GM23338 (cell line): ENCODE data around the gene FBXL19. TPM values are rescaled to one million over a fixed set of nuclear protein-coding genes. Genes with fewer than 3 reads are reported as not detected.

Source experiments
- ATAC-seq: fragments of 200-7000 bp; cut with Tn5 transposase; 3 replicates; pipeline ENCODE4 v1.9.1; 2020
- DNase-seq: peaks from one replicate; pipeline ENCODE4 v3.0.0-alpha.2; 2015; ENCODE audit warnings: low spot score
- H2AFZ ChIP-seq: fragments of 200-600 bp; sonication (generic); 2 replicates; pipeline ENCODE4 v1.8.0; 2016; ENCODE audit warnings: antibody characterized with exemption, mild to moderate bottlenecking, moderate library complexity
- H3F3A ChIP-seq: fragments of 200-600 bp; sonication (generic); replicated peaks from 2 replicates; pipeline ENCODE4 v1.8.0; 2017; ENCODE audit warnings: antibody characterized with exemption, mixed run types, low read depth
- H3K27ac ChIP-seq: fragments of 200-600 bp; sonication (generic); 2 replicates; pipeline ENCODE4 v1.6.1; 2016; ENCODE audit warnings: low read depth
- H3K27me3 ChIP-seq: fragments of 200-600 bp; sonication (generic); 2 replicates; pipeline ENCODE4 v1.8.0; 2016; ENCODE audit warnings: mild to moderate bottlenecking, mixed run types, moderate library complexity; ENCODE audit not compliant: insufficient read depth
- H3K36me3 ChIP-seq: fragments of 200-600 bp; sonication (generic); 2 replicates; pipeline ENCODE4 v1.8.0; 2016; ENCODE audit warnings: mild to moderate bottlenecking; ENCODE audit not compliant: insufficient read depth
- H3K4me1 ChIP-seq: fragments of 200-600 bp; sonication (generic); 2 replicates; pipeline ENCODE4 v1.8.0; 2016; ENCODE audit warnings: mild to moderate bottlenecking, moderate library complexity; ENCODE audit not compliant: insufficient read depth
- H3K4me2 ChIP-seq: fragments of 200-600 bp; sonication (generic); 2 replicates; pipeline ENCODE4 v1.7.1; 2017; ENCODE audit warnings: mixed run types
- H3K4me3 ChIP-seq: fragments of 200-600 bp; sonication (generic); 2 replicates; pipeline ENCODE4 v1.6.1; 2016; ENCODE audit warnings: mixed run types
- H3K79me2 ChIP-seq: fragments of 200-600 bp; sonication (generic); replicated peaks from 2 replicates; pipeline ENCODE4 v1.8.0; 2017; ENCODE audit warnings: mild to moderate bottlenecking; ENCODE audit not compliant: insufficient read depth
- H3K9me2 ChIP-seq: fragments of 200-600 bp; sonication (generic); 2 replicates; pipeline ENCODE4 v1.8.0; 2017; ENCODE audit not compliant: insufficient read depth
- H4K20me1 ChIP-seq: fragments of 200-600 bp; sonication (generic); replicated peaks from 2 replicates; pipeline ENCODE4 v1.8.0; 2017; ENCODE audit warnings: mild to moderate bottlenecking; ENCODE audit not compliant: insufficient read depth
- H3K27ac Mint-ChIP-seq: 2 replicates; pipeline ENCODE4 v1.8.0; 2020; ENCODE audit warnings: inconsistent platforms, mild to moderate bottlenecking, moderate library complexity, mixed read lengths
- H3K27me3 Mint-ChIP-seq: 3 replicates; pipeline ENCODE4 v1.8.0; 2022; ENCODE audit warnings: low read depth, mild to moderate bottlenecking, moderate library complexity, mixed read lengths, inconsistent platforms; ENCODE audit not compliant: insufficient read depth, poor library complexity
- H3K36me3 Mint-ChIP-seq: 3 replicates; pipeline ENCODE4 v1.8.0; 2021; ENCODE audit warnings: low read depth, mild to moderate bottlenecking, inconsistent platforms, moderate library complexity, mixed read lengths
- H3K4me1 Mint-ChIP-seq: 3 replicates; pipeline ENCODE4 v1.8.0; 2020; ENCODE audit warnings: mild to moderate bottlenecking, inconsistent platforms, mixed read lengths
- H3K4me3 Mint-ChIP-seq: 3 replicates; pipeline ENCODE4 v1.8.0; 2021; ENCODE audit warnings: moderate library complexity, mild to moderate bottlenecking, inconsistent platforms, mixed read lengths
- H3K9me3 Mint-ChIP-seq: 3 replicates; pipeline ENCODE4 v1.8.0; 2020; ENCODE audit warnings: moderate library complexity, mild to moderate bottlenecking, inconsistent platforms, mixed read lengths
- CREB1 ChIP-seq: fragments of 250-450 bp; sonication (Bioruptor Pico); IDR thresholded peaks from 2 replicates; pipeline ENCODE4 v1.5.0; 2020; ENCODE audit warnings: low read depth, mild to moderate bottlenecking, moderate library complexity
- ETS1 ChIP-seq: IDR thresholded peaks from 2 replicates; pipeline ENCODE4 v1.6.1; 2016; ENCODE audit warnings: antibody characterized with exemption
- EZH2 ChIP-seq: fragments of 200-600 bp; sonication (generic); IDR thresholded peaks from one replicate; pipeline ENCODE4 v1.8.0; 2017; ENCODE audit warnings: antibody characterized with exemption, mild to moderate bottlenecking, low read depth; ENCODE audit not compliant: unreplicated experiment
- EZH2phosphoT487 ChIP-seq: fragments of 200-600 bp; sonication (generic); IDR thresholded peaks from one replicate; pipeline ENCODE4 v1.8.1; 2018; ENCODE audit warnings: antibody characterized with exemption; ENCODE audit not compliant: unreplicated experiment
- JUNB ChIP-seq: IDR thresholded peaks from one replicate; pipeline ENCODE4 v1.6.1; 2016; ENCODE audit warnings: antibody characterized with exemption; ENCODE audit not compliant: unreplicated experiment
- NANOG ChIP-seq: IDR thresholded peaks from 2 replicates; pipeline ENCODE4 v1.6.1; 2016; ENCODE audit warnings: antibody characterized with exemption, borderline replicate concordance
- POLR2AphosphoS5 ChIP-seq: IDR thresholded peaks from 2 replicates; pipeline ENCODE4 v1.6.1; 2016; ENCODE audit warnings: antibody characterized with exemption, low read depth
- STAT1 ChIP-seq: IDR thresholded peaks from one replicate; pipeline ENCODE4 v1.6.1; 2016; ENCODE audit warnings: antibody characterized with exemption; ENCODE audit not compliant: unreplicated experiment
- ZNF114 ChIP-seq: fragments of 250-450 bp; sonication (Bioruptor Pico); IDR thresholded peaks from 2 replicates; pipeline ENCODE4 v1.5.0; 2020; ENCODE audit warnings: mild to moderate bottlenecking, moderate library complexity
- ZNF331 ChIP-seq: fragments of 250-450 bp; sonication (Bioruptor Pico); IDR thresholded peaks from 2 replicates; pipeline ENCODE4 v1.5.0; 2020; ENCODE audit warnings: low read depth, mild to moderate bottlenecking, moderate library complexity
- ZNF462 ChIP-seq: fragments of 250-450 bp; sonication (Bioruptor Pico); IDR thresholded peaks from 2 replicates; pipeline ENCODE4 v1.5.0; 2020; ENCODE audit warnings: mild to moderate bottlenecking, moderate library complexity
- polyA plus RNA-seq: library from polyadenylated mRNA; unstranded; fragments of >200 nt; fragmentation: Nextera tagmentation; extraction: Ambion mirVana; gene quantifications from 2 replicates; pipeline ENCODE4 v1.2.1, GENCODE V29; 2016
- total RNA-seq: library from RNA; depleted of rRNA; stranded (reverse); fragments of >200 nt; shearing (Covaris generic); gene quantifications from 2 replicates; pipeline ENCODE4 v1.2.3, GENCODE V29; 2014

Gene FBXL19
- total and polyA plus RNA-seq, 2 experiments from 2014 or later = 12.5 to 71.5 TPM

- Histone ChIP-seq H3K79me2 (no peaks in the 10 kb centered on the region), H3K4me3 (peak overlapping the region; percentile 86), H3K27me3 (peaks cover 28% of the 10 kb centered on the region), H3K4me1 (peaks cover 25% of the 10 kb centered on the region), H3K9me2 (no peaks in the 10 kb centered on the region), H3F3A (peaks cover 28% of the 10 kb centered on the region), H3K4me2 (peak overlapping the region; percentile 94), H2AFZ (peak overlapping the region; percentile 95), H3K27ac (peak overlapping the region; percentile 99), H4K20me1 (no peaks in the 10 kb centered on the region), H3K36me3 (no peaks in the 10 kb centered on the region)
- Mint-ChIP-seq H3K4me3 (peak overlapping the region; percentile 92), H3K36me3 (peaks cover 2% of the 10 kb centered on the region; the same call in 1 of the 3 replicates), H3K27me3 (peaks cover 22% of the 10 kb centered on the region), H3K9me3 (no peaks in the 10 kb centered on the region), H3K4me1 (peaks cover 26% of the 10 kb centered on the region), H3K27ac (peak overlapping the region; percentile 99)
- ATAC-seq = peak; percentile 50
- TF ChIP-seq ETS1 (peak; percentile 98), POLR2AphosphoS5 (peak; percentile 38; the same call in 1 of the 2 replicates), ZNF114 (CRISPR knock-in tag) (no peak), CREB1 (CRISPR knock-in tag) (peak; percentile 36; the same call in 1 of the 2 replicates)
- DNase-seq = peak; percentile 98
These were observed 26.3 kb upstream of the FBXL19 start for GRCh38 chr16:30896889-30897733.

- DNase-seq (no peak), ATAC-seq (no peak)
- Mint-ChIP-seq H3K27me3 (peaks cover 18% of the 10 kb centered on the region), H3K4me3 (no peak overlapping the region), H3K27ac (no peak overlapping the region), H3K4me1 (peaks cover 20% of the 10 kb centered on the region), H3K36me3 (no peaks in the 10 kb centered on the region; the same call in 2 of the 3 replicates), H3K9me3 (no peaks in the 10 kb centered on the region; the same call in 2 of the 3 replicates)
- H3K27ac ChIP-seq = no peak overlapping the region
- H3K36me3 ChIP-seq = no peaks in the 10 kb centered on the region
- no peak overlapping the region for H3K4me3 ChIP-seq
- H3K9me2 ChIP-seq = peaks cover 7% of the 10 kb centered on the region; the same call in 1 of the 2 replicates
- no peak overlapping the region for H3K4me2 ChIP-seq
- peaks cover 21% of the 10 kb centered on the region for H3K4me1 ChIP-seq
- peaks cover 23% of the 10 kb centered on the region for H3K27me3 ChIP-seq
- H4K20me1 ChIP-seq = no peaks in the 10 kb centered on the region
- H2AFZ ChIP-seq = no peak overlapping the region
- H3K79me2 ChIP-seq = no peaks in the 10 kb centered on the region
- peaks cover 28% of the 10 kb centered on the region for H3F3A ChIP-seq
- TF ChIP-seq EZH2phosphoT487 (no peak), ZNF331 (CRISPR knock-in tag) (no peak), ZNF462 (CRISPR knock-in tag) (no peak), STAT1 (no peak), POLR2AphosphoS5 (no peak), NANOG (no peak), JUNB (no peak), EZH2 (no peak)
These were observed 23.6 kb upstream of the FBXL19 start for GRCh38 chr16:30899794-30900193.
